Measurements from ENCODE around the gene TNS1. TPM values are rescaled to one million over a fixed set of nuclear protein-coding genes. Genes with fewer than 3 reads are reported as not detected.

The TNS1 gene
- total and polyA plus RNA-seq, 9 of the 15 experiments (the other 6 are each of a cell fraction or from before 2014, with no cell fraction given): 0.13 to 2.7 (median 0.77) TPM

GRCh38 chr2:217755027-217755745 lies 247.6 kb downstream of the TNS1 start:
- no peaks in the 10 kb centered on the region for H3K36me3 ChIP-seq (ENCODE audit: control insufficient read depth, insufficient read depth, low read length)
- H3K9me3 ChIP-seq (replicated peaks; ENCODE audit: control insufficient read depth, insufficient read depth, low read depth, low read length): no peaks in the 10 kb centered on the region
- no TSS peak for BruUV-seq (replicated peaks)
- H4K20me1 ChIP-seq (replicated peaks; ENCODE audit: control insufficient read depth, insufficient read depth, low read length): no peaks in the 10 kb centered on the region
- POLR2A ChIA-PET: no interaction called here
- no peak overlapping the region for H3K27ac ChIP-seq (ENCODE audit: extremely low read depth, low read depth, low read length)
- H3K9me1 ChIP-seq (ENCODE audit: control insufficient read depth, insufficient read depth, low read length): no peaks in the 10 kb centered on the region
- no peaks in the 10 kb centered on the region for H3K79me2 ChIP-seq (ENCODE audit: control insufficient read depth, insufficient read depth, low read length)
- intact Hi-C loops (cut with micrococcal nuclease) (loop anchor here (10.0 kb wide), 1 partner anchor 100 kb away; no protein-coding TSS in a partner anchor), in situ Hi-C loops (cut with MboI) (no loop called here)
- ATAC-seq (no peak), FAIRE-seq (no peak), DNase-seq (ENCODE audit: extremely low read depth in 1 of 4, low spot score in 3 of 4) (no peak)
- peaks cover 0 to 10% of the 10 kb centered on the region in 2 experiments; a peak in 1 of 5 replicates for H3K27me3 ChIP-seq (ENCODE audit: control insufficient read depth in 2 of 2, insufficient read depth in 2 of 2, low read length in 2 of 2)
- 3% methylated on average over 5 of the region's 5 CpGs for WGBS (ENCODE audit: insufficient coverage, low coverage, missing lambda C conversion rate)
- H3K9ac ChIP-seq (ENCODE audit: insufficient read depth in 1 of 2, low read depth in 2 of 2, low read length in 2 of 2): no peak overlapping the region
- H3K4me3 ChIP-seq: no peak overlapping the region
- CTCF ChIA-PET (ENCODE audit: low intra/inter-chr PET ratio): no interaction called here
- H2AFZ ChIP-seq (ENCODE audit: low read depth, low read length): no peak overlapping the region
- peaks cover 0 to 6% of the 10 kb centered on the region in 2 experiments; a peak in 2 of 5 replicates for H3K4me1 ChIP-seq (replicated peaks in 1 of 2; ENCODE audit: control insufficient read depth in 2 of 2, insufficient read depth in 2 of 2, low read length in 2 of 2)
- H3K4me2 ChIP-seq (ENCODE audit: insufficient read depth, low read length): no peak overlapping the region
- TF ChIP-seq KDM4B (IDR thresholded peaks at IDR 0.05; ENCODE audit: borderline replicate concordance in 2 of 2, low read depth in 1 of 2) (no peak), JUND (IDR thresholded peaks at IDR 0.05; ENCODE audit: borderline replicate concordance, low read depth, low read length) (no peak), JUND (tag; IDR thresholded peaks at IDR 0.05; ENCODE audit: borderline replicate concordance, low read depth, low read length) (no peak), GMEB1 (CRISPR knock-in tag; IDR thresholded peaks at IDR 0.05) (no peak), U2AF2 (optimal IDR thresholded peaks at IDR 0.05; ENCODE audit: low read depth, low read length) (no peak), ZNF431 (CRISPR knock-in tag; IDR thresholded peaks at IDR 0.05) (no peak), THRB (CRISPR knock-in tag; conservative IDR thresholded peaks at IDR 0.05) (no peak), MYNN (IDR thresholded peaks at IDR 0.05) (no peak), MYNN (CRISPR knock-in tag; IDR thresholded peaks at IDR 0.05) (no peak), TCF7 (IDR thresholded peaks at IDR 0.05; ENCODE audit: borderline replicate concordance) (no peak), FOXJ3 (CRISPR knock-in tag; IDR thresholded peaks at IDR 0.05) (no peak), STAT5B (CRISPR knock-in tag; IDR thresholded peaks at IDR 0.05) (no peak), RBFOX2 (IDR thresholded peaks at IDR 0.05; ENCODE audit: low read depth, low read length) (no peak), CUX1 (CRISPR knock-in tag; IDR thresholded peaks at IDR 0.05) (no peak)

All from K562 (cell line).